HepG2 (cell line): ENCODE data around the gene KLF13.

Source experiments
- ATF1 ChIP-seq: IDR thresholded peaks from 2 replicates; pipeline ENCODE4 v1.6.1; 2016; ENCODE audit warnings: mild to moderate bottlenecking, control low read depth
- ATF3 ChIP-seq: sonication (generic); formaldehyde crosslinking; IDR thresholded peaks from 2 replicates; pipeline ENCODE4 v1.4.0; 2020; ENCODE audit warnings: missing genetic modification reagents
- JUND ChIP-seq: sonication (generic); formaldehyde crosslinking; IDR thresholded peaks from 2 replicates; pipeline ENCODE4 v1.8.0; 2022; ENCODE audit warnings: mild to moderate bottlenecking, missing genetic modification reagents
- NFATC3 ChIP-seq: sonication (generic); formaldehyde crosslinking; IDR thresholded peaks from 2 replicates; pipeline ENCODE4 v1.5.1; 2020; ENCODE audit warnings: mild to moderate bottlenecking, missing genetic modification reagents
- POLR2AphosphoS2 ChIP-seq: IDR thresholded peaks from 2 replicates; pipeline ENCODE4 v1.6.1; 2011; ENCODE audit warnings: low read depth, low read length, improper control_type of control experiment
- SMC3 ChIP-seq: IDR thresholded peaks from 2 replicates; pipeline ENCODE4 v1.6.1; 2011; ENCODE audit warnings: low read length, improper control_type of control experiment
- TRAFD1 ChIP-seq: sonication (generic); formaldehyde crosslinking; IDR thresholded peaks from 2 replicates; pipeline ENCODE4 v1.5.1; 2020; ENCODE audit warnings: missing genetic modification reagents, mild to moderate bottlenecking, borderline replicate concordance
- YY1 ChIP-seq: IDR thresholded peaks from 2 replicates; pipeline ENCODE4 v1.6.1; 2011; ENCODE audit warnings: low read length, low read depth, moderate library complexity, mild to moderate bottlenecking; ENCODE audit not compliant: insufficient read depth, insufficient replicate concordance
- ZBTB33 ChIP-seq: sonication (generic); formaldehyde crosslinking; IDR thresholded peaks from 2 replicates; pipeline ENCODE4 v1.4.0; 2020; ENCODE audit warnings: missing genetic modification reagents
- ZNF431 ChIP-seq: sonication (generic); formaldehyde crosslinking; IDR thresholded peaks from 2 replicates; pipeline ENCODE4 v1.9.0; 2022; ENCODE audit warnings: missing genetic modification reagents, low read depth, mild to moderate bottlenecking, borderline replicate concordance
- ZSCAN29 ChIP-seq: sonication (generic); formaldehyde crosslinking; conservative IDR thresholded peaks from 2 replicates; pipeline ENCODE4 v1.4.0; 2020; ENCODE audit warnings: mild to moderate bottlenecking, missing genetic modification reagents
- TF ChIP-seq, protein P1 (sequence below), 2 experiments: sonication (generic) in 1 of 2; formaldehyde crosslinking in 1 of 2; IDR thresholded peaks; 2 replicates each; pipeline versions ENCODE4 v1.4.0 to v1.6.1; 2018 to 2020; ENCODE audit warnings: missing genetic modification reagents in 2 of 2, borderline replicate concordance in 1 of 2, low read depth in 1 of 2, mild to moderate bottlenecking in 1 of 2, missing biosample characterization in 1 of 2
- TF ChIP-seq, protein P2 (sequence below): sonication (generic); formaldehyde crosslinking; IDR thresholded peaks from 2 replicates; pipeline ENCODE4 v1.5.0; 2020; ENCODE audit warnings: mild to moderate bottlenecking, missing genetic modification reagents, moderate library complexity

GRCh38 chr15:31320022-31320421, 6.6 kb upstream of the KLF13 start:
- TF ChIP-seq ATF1, result no peak
- no peak for TF ChIP-seq SMC3
- TF ChIP-seq ZSCAN29 (CRISPR knock-in tag), result no peak
- TF ChIP-seq, protein P1, sequence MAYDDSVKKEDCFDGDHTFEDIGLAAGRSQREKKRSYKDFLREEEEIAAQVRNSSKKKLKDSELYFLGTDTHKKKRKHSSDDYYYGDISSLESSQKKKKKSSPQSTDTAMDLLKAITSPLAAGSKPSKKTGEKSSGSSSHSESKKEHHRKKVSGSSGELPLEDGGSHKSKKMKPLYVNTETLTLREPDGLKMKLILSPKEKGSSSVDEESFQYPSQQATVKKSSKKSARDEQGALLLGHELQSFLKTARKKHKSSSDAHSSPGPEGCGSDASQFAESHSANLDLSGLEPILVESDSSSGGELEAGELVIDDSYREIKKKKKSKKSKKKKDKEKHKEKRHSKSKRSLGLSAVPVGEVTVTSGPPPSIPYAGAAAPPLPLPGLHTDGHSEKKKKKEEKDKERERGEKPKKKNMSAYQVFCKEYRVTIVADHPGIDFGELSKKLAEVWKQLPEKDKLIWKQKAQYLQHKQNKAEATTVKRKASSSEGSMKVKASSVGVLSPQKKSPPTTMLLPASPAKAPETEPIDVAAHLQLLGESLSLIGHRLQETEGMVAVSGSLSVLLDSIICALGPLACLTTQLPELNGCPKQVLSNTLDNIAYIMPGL (CRISPR knock-in tag; IDR thresholded peaks at IDR 0.05; ENCODE audit: borderline replicate concordance in 1 of 2, low read depth in 1 of 2), result no peak
- no peak for TF ChIP-seq YY1
- TF ChIP-seq, protein P2, sequence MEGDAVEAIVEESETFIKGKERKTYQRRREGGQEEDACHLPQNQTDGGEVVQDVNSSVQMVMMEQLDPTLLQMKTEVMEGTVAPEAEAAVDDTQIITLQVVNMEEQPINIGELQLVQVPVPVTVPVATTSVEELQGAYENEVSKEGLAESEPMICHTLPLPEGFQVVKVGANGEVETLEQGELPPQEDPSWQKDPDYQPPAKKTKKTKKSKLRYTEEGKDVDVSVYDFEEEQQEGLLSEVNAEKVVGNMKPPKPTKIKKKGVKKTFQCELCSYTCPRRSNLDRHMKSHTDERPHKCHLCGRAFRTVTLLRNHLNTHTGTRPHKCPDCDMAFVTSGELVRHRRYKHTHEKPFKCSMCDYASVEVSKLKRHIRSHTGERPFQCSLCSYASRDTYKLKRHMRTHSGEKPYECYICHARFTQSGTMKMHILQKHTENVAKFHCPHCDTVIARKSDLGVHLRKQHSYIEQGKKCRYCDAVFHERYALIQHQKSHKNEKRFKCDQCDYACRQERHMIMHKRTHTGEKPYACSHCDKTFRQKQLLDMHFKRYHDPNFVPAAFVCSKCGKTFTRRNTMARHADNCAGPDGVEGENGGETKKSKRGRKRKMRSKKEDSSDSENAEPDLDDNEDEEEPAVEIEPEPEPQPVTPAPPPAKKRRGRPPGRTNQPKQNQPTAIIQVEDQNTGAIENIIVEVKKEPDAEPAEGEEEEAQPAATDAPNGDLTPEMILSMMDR (CRISPR knock-in tag), result no peak
- TF ChIP-seq ZBTB33, result no peak
- no peak for TF ChIP-seq TRAFD1
- no peak for TF ChIP-seq ZNF431 (CRISPR knock-in tag)
- no peak for TF ChIP-seq ATF3 (CRISPR knock-in tag)
- TF ChIP-seq JUND (CRISPR knock-in tag), result no peak
- no peak for TF ChIP-seq NFATC3 (CRISPR knock-in tag)
- no peak for TF ChIP-seq POLR2AphosphoS2
